Endothelial cell of umbilical vein (primary cell): ENCODE measurements around the gene PLEKHG4. TPM values are rescaled to one million over a fixed set of nuclear protein-coding genes. Genes with fewer than 3 reads are reported as not detected.

Experiments
- BruUV-seq: library from RNA; stranded (reverse); fragments of 400-500 nt; replicated peaks from 2 replicates; lab custom pipeline; 2021; lab: Mats Ljungman, UMichigan
- CTCF ChIA-PET: fragments of 300-600, 350-600 bp; sonication (Branson Sonifier 250); formaldehyde crosslinking; loops from one replicate; lab custom pipeline; 2021; ENCODE audit warnings: antibody characterized with exemption, inconsistent platforms; lab: Charles Lee
- POLR2A ChIA-PET: fragments of 300-600, 350-600 bp; sonication (Branson Sonifier 250); formaldehyde crosslinking; loops from one replicate; lab custom pipeline; 2021; ENCODE audit warnings: antibody characterized with exemption, inconsistent platforms; lab: Charles Lee
- DNase-seq: peaks from one replicate; pipeline ENCODE4 v3.0.0-alpha.2; 2011; ENCODE audit warnings: low read depth, low spot score
- FAIRE-seq: peaks from 2 replicates; lab custom pipeline; 2011; peaks lifted over from hg19 to GRCh38; lab: Jason Lieb, UNC
- H2AFZ ChIP-seq: 2 replicates; pipeline ENCODE4 v1.6.0; 2012; ENCODE audit warnings: low read depth, low read length, control low read depth, inconsistent platforms
- H3K27ac ChIP-seq: 2 replicates; pipeline ENCODE4 v1.5.1; 2011; ENCODE audit warnings: low read depth, mild to moderate bottlenecking, control low read depth, low read length, moderate library complexity; ENCODE audit not compliant: insufficient read depth
- H3K27me3 ChIP-seq, 2 experiments: 2 replicates each; pipeline versions ENCODE4 v1.6.0 to v1.6.1; 2011; ENCODE audit warnings: low read length in 2 of 2, mixed read lengths in 1 of 2; ENCODE audit not compliant: control insufficient read depth in 2 of 2, insufficient read depth in 2 of 2
- H3K36me3 ChIP-seq, 2 experiments: 2 replicates in 1 of 2; 3 replicates in 1 of 2; pipeline ENCODE4 v1.5.1; 2011; ENCODE audit warnings: low read length in 2 of 2, mild to moderate bottlenecking in 1 of 2, moderate library complexity in 1 of 2; ENCODE audit not compliant: control insufficient read depth in 2 of 2, insufficient read depth in 2 of 2; ENCODE audit errors: extremely low read depth in 1 of 2
- H3K4me1 ChIP-seq: 3 replicates; pipeline ENCODE4 v1.5.1; 2011; ENCODE audit warnings: mild to moderate bottlenecking, low read length; ENCODE audit not compliant: control insufficient read depth, insufficient read depth; ENCODE audit errors: extremely low read depth
- H3K4me2 ChIP-seq: 2 replicates; pipeline ENCODE4 v1.6.1; 2011; ENCODE audit warnings: low read length, control low read depth, mixed read lengths; ENCODE audit not compliant: insufficient read depth
- H3K4me3 ChIP-seq, 3 experiments: fragments of 200-600 bp in 1 of 3; sonication (generic), shearing (Covaris generic) in 1 of 3; replicated peaks in 1 of 3; 2 replicates each; pipeline ENCODE4 v1.5.1; 2011 to 2016; ENCODE audit warnings: control low read depth in 3 of 3, low read length in 3 of 3, mild to moderate bottlenecking in 2 of 3, inconsistent platforms in 1 of 3, low read depth in 1 of 3, moderate library complexity in 1 of 3; ENCODE audit not compliant: insufficient read depth in 1 of 3
- H3K79me2 ChIP-seq: 2 replicates; pipeline ENCODE4 v1.6.0; 2012; ENCODE audit warnings: low read length, inconsistent platforms; ENCODE audit not compliant: control insufficient read depth, insufficient read depth
- H3K9ac ChIP-seq: replicated peaks from 2 replicates; pipeline ENCODE3; 2011; ENCODE audit warnings: low read length, control low read depth; ENCODE audit not compliant: insufficient read depth; ENCODE audit errors: extremely low read depth
- H3K9me1 ChIP-seq: replicated peaks from 3 replicates; pipeline ENCODE4 v1.6.0; 2011; ENCODE audit warnings: mild to moderate bottlenecking, low read length; ENCODE audit not compliant: control insufficient read depth, insufficient read depth; ENCODE audit errors: extremely low read depth
- H3K9me3 ChIP-seq: replicated peaks from 2 replicates; pipeline ENCODE4 v1.5.1; 2012; ENCODE audit warnings: low read length, inconsistent platforms; ENCODE audit not compliant: control insufficient read depth, insufficient read depth
- H4K20me1 ChIP-seq: replicated peaks from 2 replicates; pipeline ENCODE3; 2011; ENCODE audit warnings: mild to moderate bottlenecking, low read length; ENCODE audit not compliant: control insufficient read depth, insufficient read depth; ENCODE audit errors: extremely low read depth
- EZH2 ChIP-seq: IDR thresholded peaks from 2 replicates; pipeline ENCODE4 v1.6.1; 2012; ENCODE audit warnings: borderline replicate concordance, low read depth, mild to moderate bottlenecking, moderate library complexity, low read length, inconsistent platforms; ENCODE audit not compliant: severe bottlenecking
- FOS ChIP-seq: IDR thresholded peaks from 2 replicates; pipeline ENCODE4 v1.6.1; 2011; ENCODE audit warnings: mild to moderate bottlenecking, low read length, moderate library complexity, borderline replicate concordance; ENCODE audit not compliant: insufficient read depth
- GATA2 ChIP-seq: IDR thresholded peaks from 2 replicates; pipeline ENCODE4 v1.7.0; 2011; ENCODE audit warnings: low read depth, mild to moderate bottlenecking, moderate library complexity, mixed read lengths, low read length; ENCODE audit not compliant: insufficient read length, insufficient read depth
- JUN ChIP-seq: IDR thresholded peaks from 2 replicates; pipeline ENCODE4 v1.6.1; 2011; ENCODE audit warnings: borderline replicate concordance, low read depth; ENCODE audit not compliant: insufficient read length, insufficient read depth
- MYC ChIP-seq: IDR thresholded peaks from one replicate; pipeline ENCODE4 v1.6.1; 2011; ENCODE audit warnings: mild to moderate bottlenecking, low read depth, low read length
- POLR2A ChIP-seq: IDR thresholded peaks from 2 replicates; pipeline ENCODE4 v1.6.1; 2012; ENCODE audit warnings: low read depth, mild to moderate bottlenecking, control low read depth, low read length
- POLR2AphosphoS5 ChIP-seq: IDR thresholded peaks from 2 replicates; pipeline ENCODE4 v1.6.1; 2012; ENCODE audit warnings: low read depth, mild to moderate bottlenecking, control low read depth, low read length, moderate library complexity; ENCODE audit not compliant: insufficient read depth
- dilution Hi-C: fragments of 300-500 bp; cut with MboI; formaldehyde crosslinking; loops from one replicate; pipeline ENCODE4 v1.15.0; 2019; ENCODE audit warnings: low sequenced_read_pairs; ENCODE audit not compliant: extremely low pct_ligation_motif_present
- intact Hi-C: fragments of 100-400 bp; cut with micrococcal nuclease; formaldehyde crosslinking; loops from one replicate; pipeline ENCODE4 v1.10.0; 2022
- polyA plus RNA-seq, 4 experiments: library from polyadenylated mRNA; depleted of rRNA in 3 of 4; stranded (reverse) in 3 of 4; unstranded in 1 of 4; fragments of >200 nt; gene quantifications; 2 replicates each; pipeline versions ENCODE4 v1.2.1 to v1.2.3, GENCODE V29; 2011 to 2012; ENCODE audit warnings: missing spikeins in 1 of 4
- total RNA-seq: library from RNA; stranded (reverse); gene quantifications from 2 replicates; pipeline ENCODE4 v1.2.3, GENCODE V29; 2021
- TF ChIP-seq, protein P1 (sequence below): IDR thresholded peaks from 2 replicates; pipeline ENCODE4 v1.6.1; 2011; ENCODE audit not compliant: insufficient read depth, insufficient read length
- TF ChIP-seq, protein P2 (sequence below), 2 donors: IDR thresholded peaks; 1 replicate in 1 of 2; 2 replicates in 1 of 2; pipeline ENCODE4 v1.5.1; 2011; ENCODE audit warnings: low read length in 2 of 2, mild to moderate bottlenecking in 2 of 2, moderate library complexity in 2 of 2, control low read depth in 1 of 2, inconsistent platforms in 1 of 2, low read depth in 1 of 2; ENCODE audit not compliant: insufficient read depth in 1 of 2; ENCODE audit errors: extremely low read depth in 1 of 2

PLEKHG4 gene
- total and polyA plus RNA-seq, 2 donors (not counting 3 experiments of a cell fraction or from before 2014, with no cell fraction given), result 26.6 to 34.8 TPM

DNA sequence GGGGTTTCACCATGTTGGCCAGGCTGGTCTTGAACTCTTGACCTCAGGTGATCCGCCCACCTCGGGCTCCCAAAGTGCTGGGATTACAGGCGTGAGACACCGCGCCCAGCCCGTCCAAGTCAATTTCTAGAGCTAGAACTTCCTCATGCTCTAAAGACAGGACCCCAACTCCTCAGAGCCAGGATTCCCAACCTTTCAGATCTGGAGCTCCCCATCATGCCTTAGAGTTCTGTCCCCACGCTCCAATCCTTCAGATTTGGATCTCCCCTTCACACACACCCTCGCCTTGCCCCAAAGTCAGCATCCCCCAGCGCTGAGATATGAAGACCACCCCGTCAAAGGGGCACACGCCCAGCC is 46.8 kb downstream of the PLEKHG4 start:
- Histone ChIP-seq H3K9ac (peak overlapping the region; percentile 84), H3K4me2 (peak overlapping the region; percentile 99), H3K79me2 (no peaks in the 10 kb centered on the region), H3K9me3 (no peaks in the 10 kb centered on the region), H4K20me1 (no peaks in the 10 kb centered on the region), H3K9me1 (no peaks in the 10 kb centered on the region), H3K4me3 (peak overlapping the region; percentile 54 to 87 (median 83)), H2AFZ (peak overlapping the region; percentile 100), H3K4me1 (peaks cover 17% of the 10 kb centered on the region), H3K27ac (peak overlapping the region; percentile 61), H3K27me3 (peaks cover 12 to 15% of the 10 kb centered on the region in 2 experiments), H3K36me3 (no peaks in the 10 kb centered on the region)
- intact Hi-C loops (loop anchor here (1.0 kb wide), 1 partner anchor 67 kb away; the partner anchor contains the start of gene TPPP3), dilution Hi-C loops (no loop called here)
- BruUV-seq, result no TSS peak
- CTCF ChIA-PET, result interaction anchor here (0.6 to 3.9 kb wide), 27 partner anchors 9 to 102 kb away, joined by 3 to 39 read pairs (median 5); partner anchors contain the start of genes TPPP3 and ZDHHC1
- DNase-seq, result no peak
- no peak for FAIRE-seq
- TF ChIP-seq MYC, result no peak
- TF ChIP-seq EZH2, result no peak
- no peak for TF ChIP-seq POLR2AphosphoS5
- TF ChIP-seq, protein P1, sequence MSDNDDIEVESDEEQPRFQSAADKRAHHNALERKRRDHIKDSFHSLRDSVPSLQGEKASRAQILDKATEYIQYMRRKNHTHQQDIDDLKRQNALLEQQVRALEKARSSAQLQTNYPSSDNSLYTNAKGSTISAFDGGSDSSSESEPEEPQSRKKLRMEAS, result no peak
- no peak for TF ChIP-seq JUN
- TF ChIP-seq, protein P2, sequence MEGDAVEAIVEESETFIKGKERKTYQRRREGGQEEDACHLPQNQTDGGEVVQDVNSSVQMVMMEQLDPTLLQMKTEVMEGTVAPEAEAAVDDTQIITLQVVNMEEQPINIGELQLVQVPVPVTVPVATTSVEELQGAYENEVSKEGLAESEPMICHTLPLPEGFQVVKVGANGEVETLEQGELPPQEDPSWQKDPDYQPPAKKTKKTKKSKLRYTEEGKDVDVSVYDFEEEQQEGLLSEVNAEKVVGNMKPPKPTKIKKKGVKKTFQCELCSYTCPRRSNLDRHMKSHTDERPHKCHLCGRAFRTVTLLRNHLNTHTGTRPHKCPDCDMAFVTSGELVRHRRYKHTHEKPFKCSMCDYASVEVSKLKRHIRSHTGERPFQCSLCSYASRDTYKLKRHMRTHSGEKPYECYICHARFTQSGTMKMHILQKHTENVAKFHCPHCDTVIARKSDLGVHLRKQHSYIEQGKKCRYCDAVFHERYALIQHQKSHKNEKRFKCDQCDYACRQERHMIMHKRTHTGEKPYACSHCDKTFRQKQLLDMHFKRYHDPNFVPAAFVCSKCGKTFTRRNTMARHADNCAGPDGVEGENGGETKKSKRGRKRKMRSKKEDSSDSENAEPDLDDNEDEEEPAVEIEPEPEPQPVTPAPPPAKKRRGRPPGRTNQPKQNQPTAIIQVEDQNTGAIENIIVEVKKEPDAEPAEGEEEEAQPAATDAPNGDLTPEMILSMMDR (IDR thresholded peaks at IDR 0.05; ENCODE audit: extremely low read depth in 1 of 2, insufficient read depth in 1 of 2, low read depth in 1 of 2, low read length in 2 of 2), result no peak
- TF ChIP-seq GATA2, result no peak
- TF ChIP-seq POLR2A, result no peak
- no peak for TF ChIP-seq FOS
- POLR2A ChIA-PET, result no interaction called here
